Liver (tissue), 3 donors: ENCODE results near the gene EVL.

Experiments
- JUND ChIP-seq, 2 donors: IDR thresholded peaks; 2 replicates each; pipeline ENCODE4 v1.6.1; 2016; ENCODE audit warnings: antibody characterized with exemption in 2 of 2
- RXRA ChIP-seq, 2 donors: IDR thresholded peaks; 2 replicates each; pipeline ENCODE4 v1.6.1; 2017 to 2018; ENCODE audit warnings: antibody characterized with exemption in 2 of 2, mild to moderate bottlenecking in 1 of 2
- TAF1 ChIP-seq: conservative IDR thresholded peaks from 2 replicates; pipeline ENCODE4 v1.6.1; 2016; ENCODE audit warnings: antibody characterized with exemption, mild to moderate bottlenecking
- TF ChIP-seq, protein P1 (sequence below): fragments of 150-350 bp; IDR thresholded peaks from 2 replicates; pipeline ENCODE4 v1.5.1; 2017; ENCODE audit warnings: improper control_type of control experiment, low read depth, low read length; ENCODE audit not compliant: missing input control
- TF ChIP-seq, protein P2 (sequence below): IDR thresholded peaks from 2 replicates; pipeline ENCODE4 v1.6.1; 2016; ENCODE audit warnings: antibody characterized with exemption, mild to moderate bottlenecking
- TF ChIP-seq, protein P3 (sequence below): IDR thresholded peaks from 2 replicates; pipeline ENCODE4 v1.6.1; 2016; ENCODE audit warnings: antibody characterized with exemption
- donor health status: healthy.
- donor health status: healthy.

DNA sequence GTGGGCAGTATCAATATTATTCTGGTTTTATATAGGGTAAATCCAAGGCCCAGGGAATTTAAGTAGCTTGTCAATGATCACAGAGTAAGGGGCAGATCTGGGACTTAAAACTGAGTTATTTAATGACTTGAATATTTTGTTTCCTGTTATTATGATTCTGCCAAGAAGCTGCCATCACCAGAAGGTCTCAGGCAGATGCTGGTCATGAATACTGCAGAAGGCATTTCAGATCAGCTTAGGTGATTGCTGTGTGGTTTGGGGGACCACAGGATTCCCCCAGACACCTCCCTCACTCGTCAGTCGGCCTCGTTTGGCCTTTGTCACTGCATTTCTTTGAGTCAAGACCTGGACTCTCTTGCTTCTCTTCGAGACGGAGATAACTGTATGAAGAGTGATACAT is 47.7 kb upstream of the EVL start:
- TF ChIP-seq, protein P1, sequence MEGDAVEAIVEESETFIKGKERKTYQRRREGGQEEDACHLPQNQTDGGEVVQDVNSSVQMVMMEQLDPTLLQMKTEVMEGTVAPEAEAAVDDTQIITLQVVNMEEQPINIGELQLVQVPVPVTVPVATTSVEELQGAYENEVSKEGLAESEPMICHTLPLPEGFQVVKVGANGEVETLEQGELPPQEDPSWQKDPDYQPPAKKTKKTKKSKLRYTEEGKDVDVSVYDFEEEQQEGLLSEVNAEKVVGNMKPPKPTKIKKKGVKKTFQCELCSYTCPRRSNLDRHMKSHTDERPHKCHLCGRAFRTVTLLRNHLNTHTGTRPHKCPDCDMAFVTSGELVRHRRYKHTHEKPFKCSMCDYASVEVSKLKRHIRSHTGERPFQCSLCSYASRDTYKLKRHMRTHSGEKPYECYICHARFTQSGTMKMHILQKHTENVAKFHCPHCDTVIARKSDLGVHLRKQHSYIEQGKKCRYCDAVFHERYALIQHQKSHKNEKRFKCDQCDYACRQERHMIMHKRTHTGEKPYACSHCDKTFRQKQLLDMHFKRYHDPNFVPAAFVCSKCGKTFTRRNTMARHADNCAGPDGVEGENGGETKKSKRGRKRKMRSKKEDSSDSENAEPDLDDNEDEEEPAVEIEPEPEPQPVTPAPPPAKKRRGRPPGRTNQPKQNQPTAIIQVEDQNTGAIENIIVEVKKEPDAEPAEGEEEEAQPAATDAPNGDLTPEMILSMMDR = no peak
- TF ChIP-seq JUND (IDR thresholded peaks at IDR 0.05) = no peak
- TF ChIP-seq, protein P2, sequence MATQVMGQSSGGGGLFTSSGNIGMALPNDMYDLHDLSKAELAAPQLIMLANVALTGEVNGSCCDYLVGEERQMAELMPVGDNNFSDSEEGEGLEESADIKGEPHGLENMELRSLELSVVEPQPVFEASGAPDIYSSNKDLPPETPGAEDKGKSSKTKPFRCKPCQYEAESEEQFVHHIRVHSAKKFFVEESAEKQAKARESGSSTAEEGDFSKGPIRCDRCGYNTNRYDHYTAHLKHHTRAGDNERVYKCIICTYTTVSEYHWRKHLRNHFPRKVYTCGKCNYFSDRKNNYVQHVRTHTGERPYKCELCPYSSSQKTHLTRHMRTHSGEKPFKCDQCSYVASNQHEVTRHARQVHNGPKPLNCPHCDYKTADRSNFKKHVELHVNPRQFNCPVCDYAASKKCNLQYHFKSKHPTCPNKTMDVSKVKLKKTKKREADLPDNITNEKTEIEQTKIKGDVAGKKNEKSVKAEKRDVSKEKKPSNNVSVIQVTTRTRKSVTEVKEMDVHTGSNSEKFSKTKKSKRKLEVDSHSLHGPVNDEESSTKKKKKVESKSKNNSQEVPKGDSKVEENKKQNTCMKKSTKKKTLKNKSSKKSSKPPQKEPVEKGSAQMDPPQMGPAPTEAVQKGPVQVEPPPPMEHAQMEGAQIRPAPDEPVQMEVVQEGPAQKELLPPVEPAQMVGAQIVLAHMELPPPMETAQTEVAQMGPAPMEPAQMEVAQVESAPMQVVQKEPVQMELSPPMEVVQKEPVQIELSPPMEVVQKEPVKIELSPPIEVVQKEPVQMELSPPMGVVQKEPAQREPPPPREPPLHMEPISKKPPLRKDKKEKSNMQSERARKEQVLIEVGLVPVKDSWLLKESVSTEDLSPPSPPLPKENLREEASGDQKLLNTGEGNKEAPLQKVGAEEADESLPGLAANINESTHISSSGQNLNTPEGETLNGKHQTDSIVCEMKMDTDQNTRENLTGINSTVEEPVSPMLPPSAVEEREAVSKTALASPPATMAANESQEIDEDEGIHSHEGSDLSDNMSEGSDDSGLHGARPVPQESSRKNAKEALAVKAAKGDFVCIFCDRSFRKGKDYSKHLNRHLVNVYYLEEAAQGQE = no peak
- no peak for TF ChIP-seq RXRA (IDR thresholded peaks at IDR 0.05)
- TF ChIP-seq TAF1 = no peak
- TF ChIP-seq, protein P3, sequence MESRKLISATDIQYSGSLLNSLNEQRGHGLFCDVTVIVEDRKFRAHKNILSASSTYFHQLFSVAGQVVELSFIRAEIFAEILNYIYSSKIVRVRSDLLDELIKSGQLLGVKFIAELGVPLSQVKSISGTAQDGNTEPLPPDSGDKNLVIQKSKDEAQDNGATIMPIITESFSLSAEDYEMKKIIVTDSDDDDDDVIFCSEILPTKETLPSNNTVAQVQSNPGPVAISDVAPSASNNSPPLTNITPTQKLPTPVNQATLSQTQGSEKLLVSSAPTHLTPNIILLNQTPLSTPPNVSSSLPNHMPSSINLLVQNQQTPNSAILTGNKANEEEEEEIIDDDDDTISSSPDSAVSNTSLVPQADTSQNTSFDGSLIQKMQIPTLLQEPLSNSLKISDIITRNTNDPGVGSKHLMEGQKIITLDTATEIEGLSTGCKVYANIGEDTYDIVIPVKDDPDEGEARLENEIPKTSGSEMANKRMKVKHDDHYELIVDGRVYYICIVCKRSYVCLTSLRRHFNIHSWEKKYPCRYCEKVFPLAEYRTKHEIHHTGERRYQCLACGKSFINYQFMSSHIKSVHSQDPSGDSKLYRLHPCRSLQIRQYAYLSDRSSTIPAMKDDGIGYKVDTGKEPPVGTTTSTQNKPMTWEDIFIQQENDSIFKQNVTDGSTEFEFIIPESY = no peak
